HepG2 (cell line): Measurements from ENCODE around the gene MEA1. TPM values are rescaled to one million over a fixed set of nuclear protein-coding genes. Genes with fewer than 3 reads are reported as not detected.

Experiments
- ATF6 ChIP-seq: sonication (generic); formaldehyde crosslinking; conservative IDR thresholded peaks from 2 replicates; pipeline ENCODE4 v1.4.0; 2020; ENCODE audit warnings: missing genetic modification reagents
- BCL6 ChIP-seq: IDR thresholded peaks from 2 replicates; pipeline ENCODE4 v1.6.1; 2016; ENCODE audit warnings: missing genetic modification reagents, missing compliant biosample characterization
- E2F5 ChIP-seq: sonication (generic); formaldehyde crosslinking; conservative IDR thresholded peaks from 2 replicates; pipeline ENCODE4 v1.4.0; 2020; ENCODE audit warnings: missing genetic modification reagents
- EED ChIP-seq: sonication (generic); formaldehyde crosslinking; IDR thresholded peaks from 2 replicates; pipeline ENCODE4 v1.5.0; 2020; ENCODE audit warnings: mild to moderate bottlenecking, missing genetic modification reagents
- GRHL1 ChIP-seq: sonication (generic); formaldehyde crosslinking; conservative IDR thresholded peaks from 2 replicates; pipeline ENCODE4 v1.8.0; 2022; ENCODE audit warnings: missing genetic modification reagents
- HNF4G ChIP-seq, 2 experiments: sonication (generic) in 1 of 2; formaldehyde crosslinking in 1 of 2; IDR thresholded peaks; 2 replicates each; pipeline versions ENCODE4 v1.4.0 to v1.6.1; 2011 to 2020; ENCODE audit warnings: borderline replicate concordance in 2 of 2, low read depth in 2 of 2, mild to moderate bottlenecking in 2 of 2, low read length in 1 of 2, missing genetic modification reagents in 1 of 2, moderate library complexity in 1 of 2
- JDP2 ChIP-seq: sonication (generic); formaldehyde crosslinking; IDR thresholded peaks from 2 replicates; pipeline ENCODE4 v1.8.1; 2022; ENCODE audit warnings: missing genetic modification reagents, borderline replicate concordance
- RFXANK ChIP-seq: IDR thresholded peaks from 2 replicates; pipeline ENCODE4 v1.6.1; 2016
- SKI ChIP-seq: fragments of 450-650 bp; IDR thresholded peaks from one replicate; pipeline ENCODE4 v1.6.1; 2018; ENCODE audit warnings: mild to moderate bottlenecking; ENCODE audit not compliant: partially characterized antibody
- XRCC5 ChIP-seq: fragments of 200-400 bp; formaldehyde crosslinking; optimal IDR thresholded peaks from 2 replicates; pipeline ENCODE3; 2017; ENCODE audit warnings: mild to moderate bottlenecking, low read length
- ZBTB3 ChIP-seq: sonication (generic); formaldehyde crosslinking; IDR thresholded peaks from 2 replicates; pipeline ENCODE4 v1.4.0; 2020; ENCODE audit warnings: low read depth, mild to moderate bottlenecking, moderate library complexity, missing genetic modification reagents, borderline replicate concordance
- ZMYM2 ChIP-seq: sonication (generic); formaldehyde crosslinking; IDR thresholded peaks from 2 replicates; pipeline ENCODE4 v1.8.0; 2022; ENCODE audit warnings: mild to moderate bottlenecking, missing genetic modification reagents
- ZNF687 ChIP-seq: sonication (generic); formaldehyde crosslinking; IDR thresholded peaks from 2 replicates; pipeline ENCODE4 v1.5.1; 2020; ENCODE audit warnings: mild to moderate bottlenecking, missing genetic modification reagents, moderate library complexity
- ZNF710 ChIP-seq: sonication (generic); formaldehyde crosslinking; IDR thresholded peaks from 2 replicates; pipeline ENCODE4 v1.5.0; 2020; ENCODE audit warnings: mild to moderate bottlenecking, missing genetic modification reagents, borderline replicate concordance
- ZNF839 ChIP-seq: sonication (generic); formaldehyde crosslinking; IDR thresholded peaks from 2 replicates; pipeline ENCODE4 v1.4.0; 2020; ENCODE audit warnings: missing genetic modification reagents, mild to moderate bottlenecking, borderline replicate concordance
- ZNF850 ChIP-seq: sonication (generic); formaldehyde crosslinking; conservative IDR thresholded peaks from 2 replicates; pipeline ENCODE4 v1.9.0; 2021; ENCODE audit warnings: mild to moderate bottlenecking, missing genetic modification reagents
- polyA plus RNA-seq, 8 experiments: library from polyadenylated mRNA; depleted of rRNA in 3 of 8; stranded (reverse) in 7 of 8; unstranded in 1 of 8; fragments of >200 nt; fragmentation: Illumina TruSeq in 4 of 8; extraction: Trizol in 4 of 8; gene quantifications; 2 replicates each; pipeline versions ENCODE4 v1.2.1 to v1.2.3, GENCODE V29; 2011 to 2016; ENCODE audit warnings: low read depth in 4 of 8, missing spikeins in 1 of 8, mixed read lengths in 1 of 8; ENCODE audit not compliant: insufficient read depth in 1 of 8
- total RNA-seq, 5 experiments: library from RNA; depleted of rRNA; stranded (reverse); fragments of >200 nt; fragmentation: Illumina TruSeq; extraction: Trizol; gene quantifications; 2 replicates each; pipeline ENCODE4 v1.2.3, GENCODE V29; 2016; ENCODE audit warnings: low read depth in 1 of 5

MEA1 gene
- total and polyA plus RNA-seq, 2 of the 13 experiments (the other 11 are each of a cell fraction or from before 2014, with no cell fraction given) = 75.6 to 86.2 TPM

- TF ChIP-seq ATF6 = 0 out of 2 replicates have a peak, but pooled peaks have one; percentile 42
- peak; percentile 92; the same call in 1 of the 2 replicates for TF ChIP-seq RFXANK
- TF ChIP-seq XRCC5 = peak; percentile 87
- TF ChIP-seq EED (CRISPR knock-in tag) = no peak
- TF ChIP-seq ZNF710 (CRISPR knock-in tag) = no peak; the same call in 1 of the 2 replicates
- TF ChIP-seq ZNF839 = 0 out of 2 replicates have a peak, but pooled peaks have one; percentile 82
- 0 out of 2 replicates have a peak, but pooled peaks have one; percentile 54 for TF ChIP-seq ZBTB3 (CRISPR knock-in tag)
- TF ChIP-seq GRHL1 (CRISPR knock-in tag) = no peak
- 0 out of 2 replicates have a peak, but pooled peaks have one; percentile 60 for TF ChIP-seq ZNF850 (CRISPR knock-in tag)
- TF ChIP-seq BCL6 (CRISPR knock-in tag) = peak; percentile 75
- no peak for TF ChIP-seq SKI
- no peak; the same call in 1 of the 2 replicates for TF ChIP-seq HNF4G (IDR thresholded peaks at IDR 0.05; ENCODE audit: borderline replicate concordance, low read depth, low read length)
- peak; percentile 63 for TF ChIP-seq HNF4G (CRISPR knock-in tag; IDR thresholded peaks at IDR 0.05; ENCODE audit: borderline replicate concordance, low read depth)
- 0 out of 2 replicates have a peak, but pooled peaks have one; percentile 33 for TF ChIP-seq ZMYM2
- no peak for TF ChIP-seq JDP2
- TF ChIP-seq E2F5 = 0 out of 2 replicates have a peak, but pooled peaks have one; percentile 13
- TF ChIP-seq ZNF687 (CRISPR knock-in tag) = peak; percentile 96
Measured at GRCh38 chr6:42978839-42979522, 34.8 kb downstream of the MEA1 start, which contains the start of gene PEX6 (continued).
